Hematopoietic multipotent progenitor cell treated with erythropoietin and hydrocortisone succinate and interleukin-3 and kit ligand, for 4 days (in vitro differentiated cells): ENCODE measurements around the gene BASP1.
"Not testable (repeated sequence)": the region's sequence is repeated elsewhere in the genome, so short reads cannot be mapped to it uniquely, and the experiment has no call there.

Experiments
- DNase-seq: peaks from one replicate; pipeline ENCODE4 v3.0.0-alpha.2; 2015

Gene BASP1

GRCh38 chr5:17191574-17191973, 25.9 kb upstream of the BASP1 start:
- not testable (repeated sequence) for DNase-seq

GRCh38 chr5:17192191-17192590, 25.2 kb upstream of the BASP1 start:
- DNase-seq = no peak

- no peak for DNase-seq
Observed at GRCh38 chr5:17196024-17196423, 21.4 kb upstream of the BASP1 start.

DNA sequence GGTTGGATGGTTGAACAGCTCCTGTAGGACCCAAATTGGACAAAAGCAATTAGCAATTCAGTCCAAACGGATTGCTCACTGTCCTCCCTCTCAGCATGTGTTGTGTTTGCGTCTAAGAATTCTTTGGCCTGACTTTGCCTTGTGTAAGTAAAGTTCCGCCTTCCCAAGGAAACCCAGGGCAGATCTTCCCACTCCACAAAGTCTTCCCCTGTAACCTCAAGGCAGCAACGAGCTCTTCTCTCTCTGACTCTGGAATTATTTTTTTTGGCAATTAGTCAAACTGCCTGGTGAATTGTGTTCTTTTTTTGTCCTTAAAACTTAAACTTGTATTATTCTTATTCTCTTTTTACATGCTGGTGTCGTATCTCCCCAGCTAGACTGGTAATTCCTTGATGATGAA, 20.7 kb upstream of the BASP1 start:
- no peak for DNase-seq

- DNase-seq = peak; percentile 78
Observed at GRCh38 chr5:17203329-17204132, 13.9 kb upstream of the BASP1 start.

DNA sequence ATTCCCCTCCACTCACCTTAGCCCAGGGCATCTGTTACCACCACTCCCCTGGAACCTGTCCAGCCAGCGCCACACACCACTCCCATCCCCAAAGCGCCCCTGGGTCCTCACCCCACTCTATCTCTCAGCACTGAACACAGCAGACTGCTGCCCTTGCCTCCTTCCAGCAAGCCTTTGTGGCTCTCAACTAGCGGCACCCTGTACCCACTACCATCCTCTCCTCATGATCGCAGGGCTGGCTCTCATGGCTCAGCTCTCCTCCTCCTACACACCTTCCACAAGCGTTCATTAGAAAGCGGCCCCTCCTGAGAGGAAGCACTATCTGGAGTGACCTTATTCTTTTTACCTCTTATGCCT, 13.3 kb upstream of the BASP1 start:
- DNase-seq = no peak

- no peak for DNase-seq
Observed at GRCh38 chr5:17206021-17206420, 11.4 kb upstream of the BASP1 start.

GRCh38 chr5:17212191-17212590, 5.2 kb upstream of the BASP1 start:
- DNase-seq = no peak

DNA sequence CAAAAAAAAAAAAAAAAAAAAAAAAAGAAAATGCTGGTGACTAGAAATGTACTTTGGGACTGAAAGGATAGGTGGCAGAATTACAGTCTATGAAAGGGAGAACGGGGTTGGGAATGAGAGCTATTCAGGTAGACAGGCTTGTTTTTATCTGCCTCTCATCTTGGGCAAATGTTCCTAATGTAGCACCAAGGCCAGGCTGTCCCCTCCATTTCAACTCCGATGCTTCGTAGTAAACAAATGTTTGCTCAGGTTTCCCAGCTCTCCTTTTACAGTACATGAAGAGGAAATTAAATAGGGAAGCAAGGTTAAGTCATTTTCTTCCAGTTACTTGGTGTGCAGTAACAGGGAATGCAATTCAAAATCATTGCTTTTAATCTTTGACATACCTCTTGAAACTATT, 4.4 kb upstream of the BASP1 start:
- DNase-seq = no peak

DNA sequence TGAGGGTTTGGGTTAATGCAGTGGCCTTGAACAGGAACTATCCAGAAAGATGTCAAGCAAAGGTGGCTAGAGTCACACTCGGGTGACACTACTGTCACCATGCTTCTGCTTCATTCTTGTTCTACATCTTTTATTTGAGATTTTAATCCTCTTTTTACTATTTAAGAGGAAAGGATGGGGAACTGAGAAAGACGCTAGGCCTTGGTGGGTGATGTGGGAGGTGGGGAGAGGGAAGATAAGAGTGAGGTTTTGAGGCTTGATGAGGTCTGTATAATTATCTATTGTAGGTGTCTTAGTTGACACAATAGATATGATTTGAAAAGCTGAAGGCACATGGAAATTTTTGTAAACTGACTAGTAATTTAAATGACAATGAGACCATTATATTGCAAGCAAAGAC, 3.5 kb upstream of the BASP1 start:
- no peak for DNase-seq

GRCh38 chr5:17214893-17215292, 2.5 kb upstream of the BASP1 start:
- no peak for DNase-seq

DNA sequence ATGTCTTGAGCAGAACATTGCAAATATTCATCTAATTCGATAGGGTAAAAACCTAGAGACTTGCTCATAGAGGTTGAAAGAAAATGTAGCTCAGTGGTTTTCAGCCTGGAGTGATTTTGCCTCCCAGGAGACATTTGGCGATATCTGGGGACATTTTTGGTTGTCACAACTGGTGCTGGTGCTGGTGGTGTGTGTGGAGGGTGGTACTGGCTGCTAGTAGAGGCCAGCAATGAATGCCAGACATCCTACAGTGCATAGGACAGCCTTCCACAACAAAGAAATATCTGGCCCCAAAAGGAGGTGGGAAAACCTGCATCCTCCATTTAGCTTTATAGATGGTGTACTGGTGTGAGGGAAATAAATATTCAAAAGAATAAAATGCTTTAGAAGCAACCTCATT, 2.1 kb upstream of the BASP1 start:
- no peak for DNase-seq

- peak; percentile 92 for DNase-seq
Observed at GRCh38 chr5:17216176-17216973, 1.1 kb upstream of the BASP1 start.

- DNase-seq = peak; percentile 37
Observed at GRCh38 chr5:17216974-17217492, 398 bp upstream of the BASP1 start.

DNA sequence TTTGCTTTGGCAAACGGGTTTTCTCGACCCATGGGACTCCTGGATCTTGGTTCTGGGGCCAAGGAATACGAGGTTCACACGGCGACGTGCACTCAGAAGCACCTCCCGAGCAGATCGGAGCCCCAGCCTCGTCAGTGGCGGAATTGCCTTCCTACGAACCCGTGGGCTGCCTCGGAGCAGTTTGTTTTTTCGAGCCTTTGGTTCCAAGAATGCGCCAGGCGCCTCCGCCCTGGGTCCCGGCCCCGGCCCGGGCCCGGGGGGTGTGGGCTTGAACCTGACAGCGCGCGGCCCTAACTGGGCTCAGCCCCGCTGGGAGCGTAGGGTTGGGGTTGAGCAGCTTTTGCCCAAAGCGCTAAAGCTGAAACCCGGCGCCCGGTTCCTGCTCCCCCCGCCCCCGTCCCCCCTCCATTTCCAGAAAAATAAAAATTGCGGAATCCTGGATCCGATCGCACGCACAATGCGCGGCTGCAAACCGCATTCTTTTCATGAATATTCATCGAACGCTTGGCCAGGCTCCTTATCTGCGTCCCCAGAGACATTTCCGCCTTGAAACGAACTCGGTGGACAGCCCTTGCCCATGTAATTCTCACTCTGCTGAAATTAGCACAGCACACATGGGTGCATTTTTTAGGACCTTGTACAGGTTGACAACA, 1.0 kb downstream of the BASP1 start:
- DNase-seq = peak; percentile 88

GRCh38 chr5:17219006-17219422, 1.6 kb downstream of the BASP1 start:
- DNase-seq = no peak

DNA sequence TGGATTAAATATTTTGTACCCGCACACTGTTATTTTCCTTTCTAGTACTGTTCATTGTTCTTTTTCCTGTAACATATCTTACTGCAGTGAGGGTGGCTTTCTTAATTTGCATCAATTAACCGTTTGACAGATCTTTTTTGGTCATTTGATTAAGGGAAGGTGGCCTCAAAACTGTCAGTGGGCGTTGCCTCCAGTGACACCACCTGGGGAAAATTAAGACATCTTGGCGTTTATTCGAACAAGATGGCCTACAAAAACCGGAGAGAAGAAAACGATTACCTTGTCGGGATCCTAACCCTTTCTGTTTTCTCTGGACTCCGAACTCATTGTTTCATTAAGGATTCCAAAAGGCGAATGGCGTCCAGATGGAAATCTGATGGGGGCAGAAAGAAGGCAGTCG, 2.0 kb downstream of the BASP1 start:
- no peak for DNase-seq

GRCh38 chr5:17219992-17220391, 2.6 kb downstream of the BASP1 start:
- no peak for DNase-seq

DNA sequence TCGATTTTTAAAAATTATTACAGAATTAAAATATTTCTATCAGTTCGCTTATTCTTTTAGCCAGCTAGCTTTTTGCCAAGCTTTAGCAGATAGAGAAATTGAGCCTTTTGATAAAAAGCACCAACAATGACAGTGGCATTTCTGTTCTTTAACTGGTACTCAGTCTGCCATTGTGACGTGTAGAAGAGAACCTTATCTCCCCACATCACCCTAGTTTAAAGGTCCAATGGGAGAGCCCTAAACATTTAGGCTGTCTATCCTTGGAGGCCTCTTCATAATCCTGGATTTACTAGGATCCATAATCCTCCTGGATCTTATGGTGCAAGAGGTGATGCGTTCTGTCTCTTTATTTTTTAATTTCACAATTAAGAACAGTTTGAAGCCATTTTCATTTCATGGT, 3.0 kb downstream of the BASP1 start:
- DNase-seq = no peak

GRCh38 chr5:17221843-17222636, 4.6 kb downstream of the BASP1 start:
- DNase-seq = peak; percentile 44

DNA sequence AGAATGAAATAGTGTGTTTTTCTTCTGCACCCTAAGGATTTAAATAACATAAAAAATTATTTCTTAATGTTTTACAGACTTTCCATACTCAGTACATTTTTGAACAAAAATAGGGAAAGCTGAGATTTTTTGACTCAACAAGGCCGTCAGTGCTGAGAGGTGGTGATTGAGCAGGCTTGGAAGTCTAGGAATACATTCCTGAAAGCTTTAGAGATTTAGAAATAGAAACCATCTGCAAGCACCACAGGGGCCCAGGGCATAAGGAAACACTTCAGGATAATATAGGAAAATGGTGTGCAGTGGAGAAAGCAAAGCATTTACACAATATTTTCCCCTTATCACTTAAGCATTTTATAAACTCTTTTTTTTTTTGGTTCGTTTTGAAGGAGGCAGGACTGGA, 5.2 kb downstream of the BASP1 start:
- DNase-seq = no peak

DNA sequence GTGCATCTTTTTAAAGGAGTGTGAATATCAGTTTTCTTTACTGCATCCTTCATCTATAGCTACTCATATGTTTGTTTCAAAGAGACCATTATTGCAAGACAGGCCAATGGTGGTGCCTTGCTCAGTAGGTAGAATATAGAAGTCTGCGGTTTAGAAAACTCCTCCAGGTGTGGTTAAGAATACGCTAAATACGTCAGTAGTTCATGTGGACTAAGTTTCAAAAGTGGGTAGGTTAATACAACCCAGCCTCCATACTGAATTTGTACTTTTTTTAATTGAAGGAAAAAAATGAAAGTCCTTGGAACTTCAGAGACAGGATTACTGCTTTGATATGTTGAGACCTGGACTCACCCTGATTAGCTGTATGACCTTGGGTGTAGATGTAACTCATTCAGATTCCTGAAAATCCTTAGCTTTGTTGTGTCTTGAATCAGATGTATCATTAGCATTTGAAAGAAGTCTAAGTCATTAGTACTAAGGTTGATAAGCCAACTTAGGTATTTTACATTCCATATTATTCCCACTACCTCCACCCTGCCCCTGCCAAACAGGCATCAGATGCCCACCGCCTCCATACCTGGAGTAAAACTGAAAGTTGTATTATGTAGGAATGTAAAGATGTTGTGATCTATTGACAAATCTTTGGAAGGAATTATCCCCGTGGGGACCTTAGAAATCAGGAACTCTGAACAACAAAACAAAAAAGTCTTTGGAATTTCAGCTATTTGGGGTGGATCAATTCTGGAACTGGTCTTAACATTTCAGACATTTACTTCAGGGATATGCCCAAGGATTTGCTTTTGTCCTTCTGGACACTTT, 6.1 kb downstream of the BASP1 start:
- no peak for DNase-seq
